GM18519 (cell line): Measurements from ENCODE around the gene SPINDOC.
A peak's percentile ranks its signal among the peaks of the same experiment; 100 is the strongest.
"Not testable (repeated sequence)": the region's sequence is repeated elsewhere in the genome, so short reads cannot be mapped to it uniquely, and the experiment has no call there.

ENCODE experiments used
- ATAC-seq: cut with Tn5 transposase; IDR thresholded peaks from one replicate; pipeline ENCODE4 v1.9.1; 2021; ENCODE audit warnings: mild to moderate bottlenecking, moderate library complexity; ENCODE audit not compliant: unreplicated experiment, low FRiP score

The SPINDOC gene

DNA sequence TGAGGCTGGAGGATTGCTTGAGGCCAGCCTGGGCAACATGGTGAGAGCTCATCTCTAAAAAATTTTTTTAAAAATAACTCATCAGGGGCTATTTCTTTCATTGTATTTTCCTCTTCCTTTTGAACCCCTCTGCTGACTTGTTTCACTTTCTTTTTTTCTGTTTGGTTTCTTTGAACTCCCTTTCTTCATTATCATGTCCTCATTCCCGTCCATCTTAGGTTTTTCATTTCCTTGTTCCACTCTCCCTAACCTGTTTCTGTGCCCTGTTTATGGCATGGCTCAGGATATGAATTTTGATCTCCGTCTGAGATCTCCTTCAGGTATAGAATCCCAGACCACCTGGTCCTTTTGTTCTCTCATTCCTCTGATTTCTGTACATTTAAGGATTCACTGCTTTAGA lies 38.1 kb downstream of the SPINDOC start:
- ATAC-seq: no peak

DNA sequence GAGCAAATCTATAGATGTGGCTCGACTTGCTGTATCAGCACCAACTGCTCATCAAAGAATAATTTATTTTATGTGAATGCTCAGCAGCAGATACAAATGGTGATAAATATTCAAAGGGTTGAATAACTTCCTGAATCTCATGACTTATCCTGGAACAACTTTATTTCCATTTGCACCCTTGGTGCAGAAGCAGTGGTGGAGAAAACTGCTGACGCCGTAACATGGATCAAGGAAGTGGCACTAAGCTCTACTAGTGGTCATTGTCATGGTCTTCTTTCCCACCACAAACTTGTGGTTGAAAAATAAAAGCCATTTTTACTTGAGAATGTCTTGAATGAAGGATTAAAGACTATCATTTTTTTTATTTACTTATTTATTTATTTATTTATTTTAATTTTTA lies 40.2 kb downstream of the SPINDOC start:
- ATAC-seq: no peak

DNA sequence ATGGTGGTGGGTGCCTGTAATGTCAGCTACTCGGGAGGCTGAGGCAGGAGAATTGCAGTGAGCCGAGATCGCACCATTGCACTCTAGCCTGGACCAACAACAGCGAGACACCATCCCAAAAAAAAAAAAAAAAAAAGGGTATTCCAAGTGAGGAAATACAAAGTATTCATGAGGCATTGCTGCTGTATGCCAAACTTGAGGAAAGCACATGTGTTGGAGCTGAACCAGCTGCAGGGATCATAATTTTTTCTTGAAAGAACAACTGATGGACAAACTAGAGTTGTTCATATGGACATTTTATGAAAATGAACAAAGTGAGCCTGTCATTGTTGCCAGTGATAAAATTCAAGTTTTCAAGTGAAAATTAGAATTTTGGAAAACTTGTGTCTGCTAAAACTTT lies 41.4 kb downstream of the SPINDOC start:
- no peak for ATAC-seq

DNA sequence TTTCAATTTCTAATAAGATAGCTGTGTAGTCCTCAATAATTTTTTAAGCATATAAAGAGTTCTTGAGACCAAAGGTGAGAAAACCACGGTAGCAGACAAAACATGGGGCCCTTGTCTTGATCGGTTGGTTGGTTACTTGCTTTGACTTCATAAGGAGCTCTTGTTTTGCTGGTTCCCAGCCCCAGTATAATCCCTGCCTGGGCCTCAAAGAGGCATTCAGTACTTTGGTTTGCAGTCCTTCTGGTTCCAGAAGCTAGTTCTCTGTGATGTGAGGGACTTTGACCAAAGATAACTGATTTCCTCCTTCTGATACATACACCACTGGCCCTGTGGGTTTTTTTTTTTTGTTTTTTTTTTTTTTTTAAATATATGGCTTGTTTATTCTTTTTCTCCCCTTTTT lies 42.7 kb downstream of the SPINDOC start:
- ATAC-seq: no peak

DNA sequence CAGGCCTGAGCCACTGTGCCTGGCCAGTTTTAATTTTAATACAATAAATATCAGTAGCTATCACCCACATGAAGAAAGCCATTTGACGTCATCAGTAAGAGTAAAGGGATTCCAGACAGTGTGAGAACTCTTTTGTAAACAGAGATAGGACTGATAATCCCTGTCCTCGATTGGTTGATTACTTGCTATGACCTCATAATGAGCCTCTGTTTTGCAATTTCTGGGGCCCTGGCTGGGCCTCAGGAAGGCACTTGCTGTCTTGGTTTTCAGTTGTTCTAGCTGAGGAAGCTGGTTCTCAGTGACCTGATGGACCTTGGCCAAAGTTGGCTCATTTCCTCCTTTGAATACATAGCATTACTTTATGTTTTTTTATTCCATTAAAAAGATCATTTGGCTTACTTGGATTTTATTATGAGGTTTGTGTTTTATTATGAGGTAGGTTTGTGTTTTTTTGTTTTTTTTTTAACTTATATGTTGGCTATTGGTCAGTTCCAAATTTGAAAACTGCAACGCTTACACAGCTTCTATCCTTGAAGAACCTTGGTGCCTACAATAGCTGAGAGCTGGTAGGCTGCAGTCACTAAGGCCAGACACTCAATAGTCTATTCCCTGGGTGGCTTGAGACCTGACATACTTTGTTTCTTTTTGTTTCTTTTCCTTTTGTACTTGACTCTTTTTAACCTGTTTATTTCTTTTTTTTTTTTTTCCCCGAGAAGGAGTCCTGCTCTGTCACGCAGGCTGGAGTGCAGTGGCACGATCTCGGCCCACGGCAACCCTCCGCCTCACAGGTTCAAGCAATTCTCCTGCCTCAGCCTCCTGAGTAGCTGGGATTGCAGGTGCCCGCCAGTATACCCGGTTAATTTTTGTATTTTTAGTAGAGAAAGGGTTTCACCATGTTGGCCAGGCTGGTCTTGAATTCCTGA lies 45.6 kb downstream of the SPINDOC start:
- ATAC-seq: no peak

DNA sequence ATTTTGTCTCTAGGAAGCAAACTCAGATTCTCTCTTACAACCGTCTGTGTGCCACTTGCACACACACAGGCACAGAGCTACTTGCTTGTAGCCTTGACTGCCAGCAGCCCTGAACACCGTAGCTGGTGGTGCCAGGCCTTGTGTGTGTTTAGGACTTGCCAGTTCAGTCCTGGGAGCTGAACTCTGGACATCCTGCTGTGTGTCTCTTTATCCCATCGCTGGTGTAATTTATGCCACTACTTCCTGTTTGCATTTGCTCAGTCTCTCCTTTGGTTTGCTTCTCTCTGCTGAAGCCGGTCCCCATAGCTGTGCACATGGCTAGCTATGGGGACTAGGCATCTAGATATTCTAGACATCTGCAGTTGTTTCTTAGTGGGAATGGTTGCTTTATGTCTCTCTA lies 49.7 kb downstream of the SPINDOC start:
- no peak for ATAC-seq

DNA sequence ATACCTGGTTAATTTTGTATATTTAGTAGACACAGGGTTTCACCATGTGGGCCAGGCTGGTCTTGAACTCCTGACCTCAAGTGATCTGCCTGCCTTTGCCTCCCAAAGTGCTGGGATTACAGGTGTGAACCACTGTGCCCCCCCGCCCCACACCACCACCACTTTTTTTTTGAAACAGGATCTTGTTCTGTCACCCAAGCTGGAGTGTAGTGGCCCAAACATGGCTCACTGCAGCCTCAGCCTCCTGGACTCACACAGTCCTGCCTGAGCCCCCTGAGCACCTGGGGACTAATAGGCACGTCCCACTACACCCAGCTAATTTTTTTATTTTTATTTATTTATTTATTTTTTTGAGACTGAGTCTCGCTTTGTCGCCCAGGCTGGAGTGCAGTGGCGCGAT lies 50.4 kb downstream of the SPINDOC start:
- not testable (repeated sequence) for ATAC-seq

DNA sequence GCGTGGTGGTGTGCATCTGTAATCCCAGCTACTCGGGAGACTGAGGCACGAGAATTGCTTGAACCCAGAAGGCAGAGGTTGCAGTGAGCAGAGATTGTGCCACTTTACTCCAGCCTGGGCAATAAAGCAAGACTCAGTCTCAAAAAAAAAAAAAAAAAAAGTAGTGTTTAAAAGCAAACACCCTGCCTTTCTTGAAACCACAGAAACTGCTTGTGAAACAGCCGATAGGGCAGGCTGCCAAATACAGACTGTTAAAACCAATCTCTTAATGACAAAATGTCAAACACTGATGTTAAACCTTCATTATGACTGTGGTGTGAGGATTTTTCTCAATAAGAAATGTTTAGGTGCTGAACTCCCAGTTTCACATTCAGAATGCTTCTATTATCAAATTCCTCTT lies 53.0 kb downstream of the SPINDOC start:
- peak; percentile 44 for ATAC-seq

DNA sequence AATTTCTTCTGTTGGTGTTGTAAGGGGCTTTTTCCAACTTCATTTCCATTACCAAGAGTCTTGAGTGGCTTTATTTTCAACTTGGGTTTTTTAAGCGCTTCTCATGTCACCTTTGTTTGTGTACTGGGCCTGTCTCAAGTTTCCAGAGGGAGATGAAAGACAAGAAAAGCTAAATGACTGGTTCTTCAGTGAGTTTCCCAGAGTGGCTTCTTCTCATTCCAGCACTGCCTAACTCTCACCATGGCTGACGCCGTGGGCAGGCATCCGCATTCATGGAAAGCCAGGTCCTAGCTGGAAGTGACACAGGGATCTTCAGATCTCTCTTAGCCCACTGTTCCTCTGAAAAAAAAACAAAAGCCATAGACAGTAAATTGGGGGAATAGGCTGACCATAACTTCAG lies 54.3 kb downstream of the SPINDOC start:
- ATAC-seq: no peak

DNA sequence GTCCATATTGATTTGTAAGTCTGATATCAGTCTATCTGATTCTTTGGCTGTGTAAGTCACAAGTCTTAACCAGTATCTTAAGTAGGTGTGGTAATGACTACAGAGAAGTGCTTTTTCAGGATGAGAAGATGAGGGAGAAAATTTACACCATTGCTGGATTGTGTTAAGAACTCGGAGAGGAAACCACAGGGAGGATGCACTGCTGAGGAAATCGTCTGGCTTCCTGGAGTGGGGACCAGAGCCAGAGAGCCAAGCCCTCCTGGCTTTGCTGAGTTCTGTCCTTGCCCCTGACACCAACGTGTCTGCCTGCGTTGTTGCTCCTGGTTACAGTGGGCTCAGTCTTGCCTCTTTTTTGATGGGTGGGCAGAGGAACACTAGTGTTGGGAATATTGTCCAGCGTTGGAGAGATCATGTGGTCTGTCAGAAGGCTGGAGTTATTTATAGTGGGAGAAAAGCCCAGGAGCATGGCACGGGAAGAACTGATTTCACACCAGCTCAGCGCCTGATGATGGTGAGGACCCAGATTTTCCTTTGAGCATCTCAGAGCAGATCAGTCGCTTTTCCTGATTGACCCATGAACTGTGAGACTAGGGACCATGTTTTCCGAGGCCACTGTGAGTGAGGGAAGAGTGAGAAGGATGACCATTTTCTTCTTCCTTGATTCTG lies 55.3 kb downstream of the SPINDOC start:
- ATAC-seq: no peak

DNA sequence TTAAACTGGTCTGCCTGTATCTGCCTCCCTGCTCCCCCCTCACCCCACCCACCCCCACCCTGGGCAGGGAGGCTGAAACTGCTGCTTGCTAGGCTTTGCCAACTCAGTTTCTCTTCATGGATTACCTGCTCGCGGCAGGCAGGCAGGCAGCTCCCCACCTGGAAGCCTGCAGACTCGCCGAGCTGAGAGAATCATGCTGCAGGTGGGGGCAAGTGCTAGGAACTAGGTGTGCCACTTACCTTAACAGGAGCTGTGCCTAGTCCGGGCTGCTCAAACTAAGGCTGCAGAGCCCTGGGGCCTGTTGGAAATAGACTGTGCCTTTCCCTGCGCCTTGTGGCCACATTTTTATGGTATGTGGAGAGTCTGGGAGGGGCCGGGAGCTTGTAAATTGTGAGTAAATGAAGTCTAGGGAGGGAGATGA lies 55.9 kb downstream of the SPINDOC start:
- ATAC-seq: no peak

DNA sequence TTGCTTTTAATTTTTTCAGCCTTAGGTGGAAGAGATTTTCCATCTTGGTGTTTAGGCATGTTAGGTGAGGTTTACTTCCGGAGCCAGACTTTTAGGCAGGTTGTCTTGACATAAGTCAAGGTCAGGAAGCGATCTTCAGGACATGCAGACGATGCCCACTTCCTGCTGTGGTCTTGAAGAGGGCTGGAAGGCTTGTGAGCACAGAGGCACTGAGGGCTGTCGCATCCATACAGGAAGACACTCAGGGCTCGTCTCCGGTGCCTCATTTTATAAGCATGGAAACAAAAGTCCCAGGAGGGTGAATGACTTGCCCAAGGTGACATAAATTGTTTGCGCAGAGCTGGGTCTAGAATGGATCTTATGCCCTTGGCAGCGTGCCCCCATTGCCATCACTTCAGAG lies 56.4 kb downstream of the SPINDOC start:
- ATAC-seq: no peak

DNA sequence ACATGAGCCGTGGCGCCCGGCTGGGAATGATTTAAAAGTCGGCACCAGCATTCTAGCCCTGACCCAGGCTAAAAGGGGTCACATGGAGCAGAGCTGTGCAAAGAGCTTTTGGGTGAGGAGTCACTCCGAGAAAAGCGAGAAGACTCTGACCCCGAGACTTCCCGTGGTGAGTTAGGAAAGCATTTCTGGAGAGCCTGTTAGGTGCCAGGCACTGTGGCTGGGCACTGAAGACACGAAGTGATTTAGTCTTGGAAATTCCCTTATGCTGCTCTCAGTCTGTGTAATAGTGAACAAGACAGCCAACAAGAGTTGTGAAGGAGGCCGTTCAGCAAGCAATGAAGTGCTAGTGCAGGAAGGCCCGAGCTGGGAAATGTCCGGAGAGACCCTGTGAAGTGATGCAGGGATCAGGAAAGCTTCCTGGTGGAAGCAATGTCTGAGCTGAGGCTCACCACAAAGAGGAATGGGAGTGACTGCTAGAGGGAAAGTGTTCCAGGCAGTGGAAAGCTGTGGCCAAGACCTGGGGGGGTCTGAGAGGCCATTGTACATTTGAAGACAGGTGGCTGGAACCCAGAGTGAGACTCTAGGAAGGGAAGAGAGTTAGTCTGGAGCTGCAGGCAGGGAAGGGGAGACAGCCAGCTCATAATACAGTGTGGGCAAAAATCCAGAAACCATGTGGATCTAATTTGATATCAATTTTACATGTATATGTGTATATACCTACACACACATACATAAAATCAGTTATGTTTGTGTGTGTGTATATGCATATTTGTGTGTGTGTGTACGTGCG lies 57.3 kb downstream of the SPINDOC start:
- ATAC-seq: no peak

DNA sequence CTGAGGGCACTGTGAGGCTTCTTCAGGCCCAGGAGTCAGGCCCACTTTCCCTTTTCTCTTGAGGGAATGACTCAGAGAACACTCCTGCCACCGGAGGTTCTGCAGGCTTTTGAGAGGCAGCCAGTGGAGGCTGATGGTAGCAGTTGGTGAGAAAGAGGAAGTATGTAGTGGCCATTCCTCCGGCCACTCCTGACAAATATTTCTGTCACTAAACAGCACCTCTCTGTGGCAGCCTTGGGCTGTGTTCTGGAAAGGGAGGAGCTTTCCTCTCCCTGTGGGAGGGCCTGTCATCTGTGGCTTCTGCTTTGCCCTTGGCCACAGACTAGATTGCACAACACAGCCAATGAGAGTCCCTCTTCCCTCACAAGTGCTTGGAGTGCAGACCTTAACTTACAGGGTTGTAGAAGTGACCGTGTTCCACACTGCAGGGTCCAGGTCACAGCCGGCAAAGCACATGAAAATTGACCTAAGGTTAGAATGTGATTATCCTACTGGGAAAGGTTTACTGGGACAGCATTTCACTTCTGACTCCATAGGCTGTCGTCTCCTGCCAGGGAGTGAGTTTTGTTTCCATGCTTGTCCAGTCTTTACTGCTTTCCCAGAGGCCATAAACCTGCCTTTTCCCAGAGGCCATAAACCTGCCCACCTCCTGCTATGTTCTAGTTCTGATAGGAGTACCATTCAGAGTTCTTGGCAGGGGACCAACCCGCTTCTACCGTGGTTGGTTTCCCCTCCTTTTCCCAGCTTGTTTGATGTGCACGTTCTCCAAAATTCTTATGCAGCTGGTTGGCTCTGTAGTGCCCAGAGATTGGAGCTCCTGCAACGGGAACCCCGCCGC lies 58.9 kb downstream of the SPINDOC start:
- peak; percentile 88 for ATAC-seq

DNA sequence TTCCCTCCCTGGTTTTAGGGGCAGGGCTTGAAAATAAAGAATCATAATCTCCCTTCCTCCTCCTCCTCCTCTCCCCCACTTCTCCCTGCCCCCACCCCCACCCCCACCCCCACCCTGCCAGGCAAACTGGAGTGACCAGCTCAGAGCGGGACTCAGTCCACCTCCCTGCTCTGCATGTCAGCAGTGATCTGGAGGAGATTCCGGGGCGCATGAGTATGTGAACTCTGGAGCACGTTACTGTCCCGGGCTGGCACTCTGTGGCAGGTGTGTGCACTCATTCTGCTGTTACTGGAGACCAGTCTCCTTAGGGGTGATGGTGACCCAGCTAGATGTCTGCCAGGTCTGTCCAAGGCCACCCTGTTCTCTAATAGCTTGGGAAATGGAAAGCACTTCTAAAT lies 59.5 kb downstream of the SPINDOC start:
- no peak for ATAC-seq

DNA sequence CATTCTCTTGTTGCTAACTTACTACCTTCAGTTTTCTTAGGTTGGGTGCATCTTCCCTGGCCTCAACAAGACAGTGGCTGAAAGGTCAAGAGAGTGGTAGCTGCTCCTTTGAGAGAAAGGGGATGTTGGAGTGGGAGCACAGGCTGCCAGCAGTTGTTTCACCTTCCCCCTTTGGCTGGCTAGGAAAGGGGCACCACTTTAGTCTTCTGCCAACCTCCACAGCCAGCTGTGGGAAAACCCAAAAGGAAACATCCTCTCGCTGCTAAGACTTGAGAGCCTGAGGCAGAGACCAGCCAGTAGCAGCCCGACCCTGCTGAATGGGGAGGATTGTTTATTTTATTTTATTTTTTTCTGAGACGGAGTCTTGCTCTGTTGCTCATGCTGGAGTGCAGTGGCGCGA lies 60.1 kb downstream of the SPINDOC start:
- no peak for ATAC-seq

DNA sequence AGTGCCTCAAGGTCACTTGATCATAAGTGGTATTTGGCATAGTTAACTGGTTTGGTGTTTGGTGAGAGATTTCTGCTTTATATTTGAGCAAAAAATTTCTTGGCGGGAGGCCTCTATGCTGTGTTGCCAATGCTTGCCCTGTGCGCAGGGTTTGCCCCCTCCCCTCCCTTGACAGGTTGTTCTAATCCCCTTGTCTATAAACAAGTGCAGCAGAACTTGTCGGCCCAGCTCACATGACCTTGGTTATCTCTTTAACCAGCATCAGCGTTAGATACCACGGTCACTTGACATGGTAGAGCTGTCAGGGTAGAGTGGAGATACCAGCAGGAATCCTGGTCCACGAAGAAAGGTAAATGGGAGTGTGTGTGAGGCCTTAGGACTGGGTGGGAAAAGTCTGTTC lies 61.3 kb downstream of the SPINDOC start:
- no peak for ATAC-seq

DNA sequence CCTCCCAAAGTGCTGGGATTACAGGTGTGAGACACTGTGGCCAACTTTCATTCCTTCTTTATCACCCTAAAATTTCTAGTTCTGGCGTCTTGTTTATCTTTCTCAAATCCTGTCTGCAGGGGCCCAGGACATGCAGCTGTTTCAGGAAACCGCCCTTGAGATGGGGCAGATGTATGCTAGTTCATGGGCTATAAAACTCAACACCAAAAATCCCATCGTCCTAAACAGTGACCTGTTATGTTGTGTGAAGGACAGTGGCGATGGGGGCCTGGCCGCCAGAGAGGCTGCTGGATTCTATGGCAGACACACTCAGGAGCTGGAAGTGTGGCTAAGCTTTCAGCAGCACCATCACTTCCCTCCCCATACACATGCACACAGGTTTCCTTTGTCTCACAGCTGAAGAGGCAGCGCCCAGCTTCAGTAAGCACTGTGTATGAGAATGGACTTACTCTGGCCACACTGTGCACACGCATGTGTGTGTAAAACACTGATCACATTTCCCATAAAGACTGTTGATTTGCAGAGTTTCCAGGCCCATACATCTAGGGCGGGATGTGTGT lies 62.3 kb downstream of the SPINDOC start:
- no peak for ATAC-seq

DNA sequence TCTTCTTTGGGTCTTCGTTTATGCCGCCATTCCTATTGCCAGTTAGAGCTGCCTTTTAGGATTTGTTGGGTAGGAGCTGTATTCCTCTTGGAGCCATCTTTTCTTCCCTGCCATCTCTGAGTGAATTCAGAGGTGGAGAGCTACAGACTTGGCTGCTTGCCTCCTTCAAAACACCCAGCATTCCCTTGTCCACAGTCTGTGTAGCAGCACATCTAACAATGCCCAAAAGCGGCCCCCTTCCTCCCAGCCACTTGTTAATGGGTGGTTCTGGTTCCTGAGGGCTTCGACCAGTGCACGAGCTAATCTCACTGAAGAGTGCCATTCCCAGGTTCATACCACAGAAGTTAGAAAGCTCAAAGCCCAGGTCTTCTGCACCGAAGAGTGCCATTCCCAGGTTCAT lies 63.4 kb downstream of the SPINDOC start:
- ATAC-seq: no peak
